Measurements from ENCODE around the gene MIPEP. TPM values are rescaled to one million over a fixed set of nuclear protein-coding genes. Genes with fewer than 3 reads are reported as not detected.

MIPEP gene
- total RNA-seq, 1 donor from 2014 or later: 13.0 TPM

- DNase-seq (ENCODE audit: low read depth): no peak
- Histone ChIP-seq H2AFZ (ENCODE audit: low read depth, low read length) (no peak overlapping the region), H3K27ac (ENCODE audit: low read depth, low read length) (no peak overlapping the region), H3K4me2 (ENCODE audit: low read length) (no peak overlapping the region), H4K20me1 (ENCODE audit: insufficient read depth, low read length) (no peaks in the 10 kb centered on the region), H3K9me3 (ENCODE audit: insufficient read depth, low read depth, low read length) (no peaks in the 10 kb centered on the region), H3K27me3 (ENCODE audit: insufficient read depth, low read length) (no peaks in the 10 kb centered on the region), H3K9ac (ENCODE audit: low read length) (no peak overlapping the region), H3K4me1 (ENCODE audit: insufficient read depth, low read length) (no peaks in the 10 kb centered on the region), H3K79me2 (ENCODE audit: insufficient read depth, low read length) (no peaks in the 10 kb centered on the region), H3K4me3 (ENCODE audit: insufficient read depth, low read depth, low read length) (no peak overlapping the region), H3K36me3 (ENCODE audit: insufficient read depth, low read length) (no peaks in the 10 kb centered on the region)
- H3K4me1 Mint-ChIP-seq (ENCODE audit: low read depth, unreplicated experiment): peaks cover 10% of the 10 kb centered on the region
- H3K27ac Mint-ChIP-seq (ENCODE audit: unreplicated experiment): no peak overlapping the region
- no peak for FAIRE-seq
- H3K9me3 Mint-ChIP-seq (ENCODE audit: unreplicated experiment): no peaks in the 10 kb centered on the region
- no peaks in the 10 kb centered on the region for H3K36me3 Mint-ChIP-seq (ENCODE audit: low read depth, unreplicated experiment)
- no peak overlapping the region for H3K4me3 Mint-ChIP-seq (ENCODE audit: unreplicated experiment)
- TF ChIP-seq CTCF (IDR thresholded peaks at IDR 0.05; ENCODE audit: insufficient read depth, low read depth, low read length): no peak
- TF ChIP-seq EZH2 (IDR thresholded peaks at IDR 0.05; ENCODE audit: insufficient read depth, low read length): no peak
- H3K27me3 Mint-ChIP-seq (ENCODE audit: low read depth, unreplicated experiment): no peaks in the 10 kb centered on the region
Observed at GRCh38 chr13:23769401-23769800, 119.8 kb downstream of the MIPEP start.

- Histone ChIP-seq H3K4me3 (ENCODE audit: insufficient read depth, low read depth, low read length) (no peak overlapping the region), H3K27ac (ENCODE audit: low read depth, low read length) (no peak overlapping the region), H3K4me2 (ENCODE audit: low read length) (no peak overlapping the region), H3K9me3 (ENCODE audit: insufficient read depth, low read depth, low read length) (no peaks in the 10 kb centered on the region), H3K27me3 (ENCODE audit: insufficient read depth, low read length) (no peaks in the 10 kb centered on the region), H3K4me1 (ENCODE audit: insufficient read depth, low read length) (no peaks in the 10 kb centered on the region), H2AFZ (ENCODE audit: low read depth, low read length) (no peak overlapping the region), H3K9ac (ENCODE audit: low read length) (no peak overlapping the region), H3K79me2 (ENCODE audit: insufficient read depth, low read length) (no peaks in the 10 kb centered on the region), H3K36me3 (ENCODE audit: insufficient read depth, low read length) (no peaks in the 10 kb centered on the region), H4K20me1 (ENCODE audit: insufficient read depth, low read length) (no peaks in the 10 kb centered on the region)
- FAIRE-seq: no peak
- peaks cover 10% of the 10 kb centered on the region for H3K4me1 Mint-ChIP-seq (ENCODE audit: low read depth, unreplicated experiment)
- H3K36me3 Mint-ChIP-seq (ENCODE audit: low read depth, unreplicated experiment): no peaks in the 10 kb centered on the region
- no peak for DNase-seq (ENCODE audit: low read depth)
- no peaks in the 10 kb centered on the region for H3K27me3 Mint-ChIP-seq (ENCODE audit: low read depth, unreplicated experiment)
- TF ChIP-seq CTCF (IDR thresholded peaks at IDR 0.05; ENCODE audit: insufficient read depth, low read depth, low read length): no peak
- no peak for TF ChIP-seq EZH2 (IDR thresholded peaks at IDR 0.05; ENCODE audit: insufficient read depth, low read length)
- no peak overlapping the region for H3K27ac Mint-ChIP-seq (ENCODE audit: unreplicated experiment)
- H3K4me3 Mint-ChIP-seq (ENCODE audit: unreplicated experiment): no peak overlapping the region
- no peaks in the 10 kb centered on the region for H3K9me3 Mint-ChIP-seq (ENCODE audit: unreplicated experiment)
Observed at GRCh38 chr13:23767838-23768237, 121.4 kb downstream of the MIPEP start.

GRCh38 chr13:23766939-23767338 lies 122.3 kb downstream of the MIPEP start:
- Histone ChIP-seq H3K4me2 (ENCODE audit: low read length) (no peak overlapping the region), H3K9ac (ENCODE audit: low read length) (no peak overlapping the region), H3K79me2 (ENCODE audit: insufficient read depth, low read length) (no peaks in the 10 kb centered on the region), H3K27ac (ENCODE audit: low read depth, low read length) (no peak overlapping the region), H2AFZ (ENCODE audit: low read depth, low read length) (no peak overlapping the region), H3K27me3 (ENCODE audit: insufficient read depth, low read length) (no peaks in the 10 kb centered on the region), H3K9me3 (ENCODE audit: insufficient read depth, low read depth, low read length) (no peaks in the 10 kb centered on the region), H3K36me3 (ENCODE audit: insufficient read depth, low read length) (no peaks in the 10 kb centered on the region), H3K4me3 (ENCODE audit: insufficient read depth, low read depth, low read length) (no peak overlapping the region), H4K20me1 (ENCODE audit: insufficient read depth, low read length) (no peaks in the 10 kb centered on the region), H3K4me1 (ENCODE audit: insufficient read depth, low read length) (no peaks in the 10 kb centered on the region)
- Mint-ChIP-seq H3K27ac (ENCODE audit: unreplicated experiment) (no peak overlapping the region), H3K36me3 (ENCODE audit: low read depth, unreplicated experiment) (no peaks in the 10 kb centered on the region), H3K4me1 (ENCODE audit: low read depth, unreplicated experiment) (peaks cover 6% of the 10 kb centered on the region), H3K4me3 (ENCODE audit: unreplicated experiment) (no peak overlapping the region), H3K9me3 (ENCODE audit: unreplicated experiment) (no peaks in the 10 kb centered on the region), H3K27me3 (ENCODE audit: low read depth, unreplicated experiment) (no peaks in the 10 kb centered on the region)
- FAIRE-seq: no peak
- DNase-seq (ENCODE audit: low read depth): no peak
- TF ChIP-seq CTCF (IDR thresholded peaks at IDR 0.05; ENCODE audit: insufficient read depth, low read depth, low read length): no peak
- TF ChIP-seq EZH2 (IDR thresholded peaks at IDR 0.05; ENCODE audit: insufficient read depth, low read length): no peak
